ENCODE measurements around the gene MSI2. TPM values are rescaled to one million over a fixed set of nuclear protein-coding genes. Genes with fewer than 3 reads are reported as not detected.
A peak's percentile ranks its signal among the peaks of the same experiment; 100 is the strongest.
"Not testable (repeated sequence)": the region's sequence is repeated elsewhere in the genome, so short reads cannot be mapped to it uniquely, and the experiment has no call there.

The MSI2 gene
- total RNA-seq, 1 donor from 2014 or later: 75.5 TPM

DNA sequence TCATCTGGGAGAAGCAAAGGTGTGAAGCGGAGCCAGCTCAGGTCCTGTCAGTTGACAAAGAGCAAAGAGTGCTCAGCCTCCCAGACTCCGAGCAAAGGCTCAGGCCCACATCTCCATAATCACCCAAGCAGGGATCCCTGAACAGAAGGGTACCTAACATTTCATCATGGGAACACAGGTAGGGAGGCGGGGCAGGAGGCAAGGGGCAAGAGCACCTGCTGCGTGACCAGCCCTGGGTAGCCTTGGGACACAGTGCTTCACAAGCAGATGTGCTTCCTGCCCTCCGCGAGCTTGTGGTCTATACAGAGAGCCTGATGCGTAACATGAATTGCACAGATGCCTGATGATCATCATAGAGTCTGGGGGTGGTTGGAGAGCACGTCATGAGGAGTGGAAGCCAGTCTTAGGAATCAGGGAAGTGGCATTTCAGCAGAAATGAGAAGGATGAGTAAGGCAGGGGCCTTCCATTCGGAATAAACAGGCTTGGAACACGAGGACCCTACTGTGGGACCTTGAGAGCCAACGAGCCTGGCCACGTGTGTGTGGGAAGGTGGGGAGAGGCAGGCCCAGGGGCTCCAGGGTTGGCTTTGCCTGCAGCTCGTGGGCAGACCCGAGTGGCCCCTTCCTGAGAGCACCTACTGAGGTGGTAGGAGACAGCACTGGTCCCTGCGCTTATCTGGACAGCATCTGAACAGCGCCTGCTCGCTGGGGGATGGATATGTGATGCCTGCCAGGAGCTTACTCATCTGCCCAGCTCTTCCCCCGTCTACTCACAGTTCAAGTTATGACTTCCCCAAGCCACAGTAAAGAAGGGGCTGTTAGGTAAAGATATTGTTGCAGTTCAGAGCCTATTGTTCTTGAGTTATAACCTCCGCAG is 363.0 kb downstream of the MSI2 start:
- Mint-ChIP-seq H3K27ac (ENCODE audit: unreplicated experiment) (no peak overlapping the region), H3K4me3 (ENCODE audit: unreplicated experiment) (no peak overlapping the region), H3K9me3 (ENCODE audit: unreplicated experiment) (peaks cover 8% of the 10 kb centered on the region), H3K27me3 (ENCODE audit: unreplicated experiment) (no peaks in the 10 kb centered on the region), H3K4me1 (ENCODE audit: unreplicated experiment) (peaks cover 16% of the 10 kb centered on the region), H3K36me3 (ENCODE audit: unreplicated experiment) (peaks cover 23% of the 10 kb centered on the region)
- DNase-seq (ENCODE audit: extremely low spot score, unreplicated experiment): no peak
- TF ChIP-seq, protein P1, sequence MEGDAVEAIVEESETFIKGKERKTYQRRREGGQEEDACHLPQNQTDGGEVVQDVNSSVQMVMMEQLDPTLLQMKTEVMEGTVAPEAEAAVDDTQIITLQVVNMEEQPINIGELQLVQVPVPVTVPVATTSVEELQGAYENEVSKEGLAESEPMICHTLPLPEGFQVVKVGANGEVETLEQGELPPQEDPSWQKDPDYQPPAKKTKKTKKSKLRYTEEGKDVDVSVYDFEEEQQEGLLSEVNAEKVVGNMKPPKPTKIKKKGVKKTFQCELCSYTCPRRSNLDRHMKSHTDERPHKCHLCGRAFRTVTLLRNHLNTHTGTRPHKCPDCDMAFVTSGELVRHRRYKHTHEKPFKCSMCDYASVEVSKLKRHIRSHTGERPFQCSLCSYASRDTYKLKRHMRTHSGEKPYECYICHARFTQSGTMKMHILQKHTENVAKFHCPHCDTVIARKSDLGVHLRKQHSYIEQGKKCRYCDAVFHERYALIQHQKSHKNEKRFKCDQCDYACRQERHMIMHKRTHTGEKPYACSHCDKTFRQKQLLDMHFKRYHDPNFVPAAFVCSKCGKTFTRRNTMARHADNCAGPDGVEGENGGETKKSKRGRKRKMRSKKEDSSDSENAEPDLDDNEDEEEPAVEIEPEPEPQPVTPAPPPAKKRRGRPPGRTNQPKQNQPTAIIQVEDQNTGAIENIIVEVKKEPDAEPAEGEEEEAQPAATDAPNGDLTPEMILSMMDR (IDR thresholded peaks at IDR 0.05): no peak

DNA sequence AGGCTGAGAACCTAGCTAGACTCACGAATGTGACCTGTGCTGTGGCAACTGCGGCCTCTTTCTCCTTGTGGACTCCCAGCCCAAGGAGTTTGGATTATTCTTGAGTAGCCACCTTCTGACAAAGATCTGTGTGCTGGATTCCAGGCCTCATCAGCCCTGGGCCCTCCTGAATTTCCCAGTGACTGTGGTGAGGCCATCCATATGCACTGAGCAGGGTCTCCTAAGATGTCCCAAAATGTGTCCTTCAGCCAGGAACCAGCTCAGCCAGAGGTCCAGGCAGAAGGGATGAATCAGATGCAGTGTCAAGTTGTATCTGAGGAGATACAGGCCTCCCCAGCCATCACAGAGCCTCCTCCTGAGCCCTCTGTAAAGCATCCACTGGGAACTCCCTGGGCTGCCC is 364.3 kb downstream of the MSI2 start:
- no peaks in the 10 kb centered on the region for H3K27me3 Mint-ChIP-seq (ENCODE audit: unreplicated experiment)
- H3K9me3 Mint-ChIP-seq (ENCODE audit: unreplicated experiment): peaks cover 8% of the 10 kb centered on the region
- H3K4me1 Mint-ChIP-seq (ENCODE audit: unreplicated experiment): peaks cover 16% of the 10 kb centered on the region
- no peak for DNase-seq (ENCODE audit: extremely low spot score, unreplicated experiment)
- H3K27ac Mint-ChIP-seq (ENCODE audit: unreplicated experiment): no peak overlapping the region
- peaks cover 26% of the 10 kb centered on the region for H3K36me3 Mint-ChIP-seq (ENCODE audit: unreplicated experiment)
- TF ChIP-seq, protein P1 (IDR thresholded peaks at IDR 0.05): no peak
- no peak overlapping the region for H3K4me3 Mint-ChIP-seq (ENCODE audit: unreplicated experiment)

DNA sequence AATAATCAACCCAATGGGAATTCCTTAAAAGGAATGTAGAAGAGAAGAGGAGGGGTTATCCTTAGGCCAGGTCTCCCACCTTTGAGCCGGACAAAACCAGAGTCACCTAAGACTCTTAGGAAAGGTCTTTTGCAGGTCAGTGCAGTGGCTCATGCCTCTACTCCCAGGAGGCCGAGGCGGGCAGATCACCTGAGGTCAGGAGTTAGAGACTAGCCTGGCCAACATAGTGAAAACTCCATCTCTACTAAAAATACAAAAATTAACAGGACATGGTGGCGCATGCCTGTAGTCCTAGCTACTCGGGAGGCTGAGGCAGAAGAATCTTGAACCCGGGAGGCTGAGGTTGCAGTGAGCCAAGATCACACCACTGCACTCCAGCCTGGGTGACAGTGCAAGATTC is 365.5 kb downstream of the MSI2 start:
- H3K27ac Mint-ChIP-seq (ENCODE audit: unreplicated experiment); DNase-seq (ENCODE audit: extremely low spot score, unreplicated experiment); H3K9me3 Mint-ChIP-seq (ENCODE audit: unreplicated experiment); H3K4me3 Mint-ChIP-seq (ENCODE audit: unreplicated experiment); H3K27me3 Mint-ChIP-seq (ENCODE audit: unreplicated experiment): not testable (repeated sequence)
- peaks cover 16% of the 10 kb centered on the region for H3K4me1 Mint-ChIP-seq (ENCODE audit: unreplicated experiment)
- peaks cover 22% of the 10 kb centered on the region for H3K36me3 Mint-ChIP-seq (ENCODE audit: unreplicated experiment)

DNA sequence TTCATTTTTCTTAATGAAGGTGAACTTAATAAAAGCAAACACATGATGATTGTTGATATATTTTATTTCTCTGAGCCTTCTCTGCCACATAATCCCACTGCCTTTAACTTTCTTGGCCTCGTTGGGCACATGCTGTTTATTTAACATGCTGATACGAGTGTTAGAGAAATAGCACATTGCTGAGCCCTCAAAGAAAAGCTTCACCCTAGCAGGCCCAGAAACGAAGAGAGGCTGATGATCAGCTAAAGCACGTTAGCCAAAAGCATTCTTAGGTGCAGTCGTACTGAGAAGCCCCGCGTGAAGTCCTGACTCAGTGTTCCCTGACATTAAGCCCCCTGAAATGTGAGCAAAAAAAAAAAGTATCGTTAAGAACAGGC is 366.0 kb downstream of the MSI2 start:
- no peak overlapping the region for H3K4me3 Mint-ChIP-seq (ENCODE audit: unreplicated experiment)
- H3K36me3 Mint-ChIP-seq (ENCODE audit: unreplicated experiment): peaks cover 18% of the 10 kb centered on the region
- H3K27ac Mint-ChIP-seq (ENCODE audit: unreplicated experiment): no peak overlapping the region
- peaks cover 16% of the 10 kb centered on the region for H3K4me1 Mint-ChIP-seq (ENCODE audit: unreplicated experiment)
- no peak for DNase-seq (ENCODE audit: extremely low spot score, unreplicated experiment)
- peaks cover under 1% of the 10 kb centered on the region for H3K9me3 Mint-ChIP-seq (ENCODE audit: unreplicated experiment)
- H3K27me3 Mint-ChIP-seq (ENCODE audit: unreplicated experiment): no peaks in the 10 kb centered on the region
- TF ChIP-seq, protein P1 (IDR thresholded peaks at IDR 0.05): no peak

DNA sequence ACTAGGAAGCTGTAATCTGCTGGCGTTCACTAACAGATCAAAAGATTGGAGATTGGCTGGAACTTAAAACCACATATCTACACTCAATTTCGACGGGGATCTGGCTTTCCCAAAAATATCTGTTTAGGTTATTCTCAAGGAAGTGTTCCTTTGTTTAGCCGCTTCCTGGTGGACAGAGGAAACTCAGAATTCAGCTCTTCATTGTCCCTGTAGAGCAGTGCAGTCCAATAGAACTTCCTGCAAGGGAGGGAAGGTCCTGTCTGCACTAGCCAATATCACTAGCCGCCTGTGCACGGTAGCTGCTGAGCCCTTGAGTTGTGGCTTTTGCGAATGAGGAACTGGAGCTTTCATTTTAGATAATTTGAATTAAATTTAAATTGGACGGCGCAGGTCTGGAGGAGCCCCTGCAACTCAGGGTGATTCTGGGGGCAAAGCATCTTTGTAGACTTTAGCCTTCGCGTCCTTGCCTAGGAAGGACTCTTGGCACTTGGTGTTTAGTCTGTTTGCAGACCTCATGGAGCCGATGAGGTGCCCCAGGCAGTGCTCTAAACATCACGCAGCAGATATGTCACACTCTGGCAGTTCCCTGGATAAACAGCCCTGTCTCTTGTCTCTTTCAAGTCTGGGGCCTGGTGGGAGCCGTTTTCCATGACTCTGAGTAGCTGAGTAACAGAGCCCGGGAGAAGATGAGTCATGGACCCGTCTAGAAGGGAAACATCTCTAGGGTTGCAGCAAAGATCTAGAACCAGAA is 366.5 kb downstream of the MSI2 start:
- H3K27ac Mint-ChIP-seq (ENCODE audit: unreplicated experiment): peak overlapping the region; percentile 1
- peaks cover 18% of the 10 kb centered on the region for H3K36me3 Mint-ChIP-seq (ENCODE audit: unreplicated experiment)
- no peak for DNase-seq (ENCODE audit: extremely low spot score, unreplicated experiment)
- TF ChIP-seq, protein P1 (IDR thresholded peaks at IDR 0.05): no peak
- peaks cover 16% of the 10 kb centered on the region for H3K4me1 Mint-ChIP-seq (ENCODE audit: unreplicated experiment)
- H3K27me3 Mint-ChIP-seq (ENCODE audit: unreplicated experiment): no peaks in the 10 kb centered on the region
- H3K9me3 Mint-ChIP-seq (ENCODE audit: unreplicated experiment): no peaks in the 10 kb centered on the region
- no peak overlapping the region for H3K4me3 Mint-ChIP-seq (ENCODE audit: unreplicated experiment)

All from osteocyte (in vitro differentiated cells).